Epithelial cell of proximal tubule (primary cell): ENCODE measurements around the gene OSTN. TPM values are rescaled to one million over a fixed set of nuclear protein-coding genes. Genes with fewer than 3 reads are reported as not detected.
"Not testable (repeated sequence)": the region's sequence is repeated elsewhere in the genome, so short reads cannot be mapped to it uniquely, and the experiment has no call there.

ENCODE experiments used
- DNase-seq: peaks from one replicate; pipeline ENCODE4 v3.0.0-alpha.2; 2011; ENCODE audit warnings: low read depth
- H3K4me3 ChIP-seq: 2 replicates; pipeline ENCODE4 v1.5.1; 2011; ENCODE audit warnings: low read depth, mild to moderate bottlenecking, low read length
- CTCF ChIP-seq: conservative IDR thresholded peaks from 2 replicates; pipeline ENCODE4 v1.5.1; 2012; ENCODE audit warnings: low read depth, mild to moderate bottlenecking, low read length
- total RNA-seq: library from RNA; depleted of rRNA; stranded (reverse); fragments of >200 nt; gene quantifications from 2 replicates; pipeline ENCODE4 v1.2.3, GENCODE V29; 2015

The OSTN gene
- total RNA-seq, 1 donor from 2014 or later: not detected

GRCh38 chr3:191169566-191169965 is 29.5 kb upstream of the OSTN start:
- TF ChIP-seq CTCF: no peak
- no peak for DNase-seq

GRCh38 chr3:191170097-191170496 is 28.9 kb upstream of the OSTN start:
- DNase-seq: no peak
- TF ChIP-seq CTCF: no peak
- no peak overlapping the region for H3K4me3 ChIP-seq

More at GRCh38 chr3:191169566-191169965, 29.5 kb upstream of the OSTN start:
- no peak overlapping the region for H3K4me3 ChIP-seq

GRCh38 chr3:191175102-191175501 is 23.9 kb upstream of the OSTN start:
- DNase-seq: no peak

GRCh38 chr3:191176038-191176785 is 22.8 kb upstream of the OSTN start:
- H3K4me3 ChIP-seq: no peak overlapping the region
- TF ChIP-seq CTCF: no peak
- DNase-seq: no peak

More at GRCh38 chr3:191175102-191175501, 23.9 kb upstream of the OSTN start:
- TF ChIP-seq CTCF: no peak
- H3K4me3 ChIP-seq: no peak overlapping the region

GRCh38 chr3:191185382-191185781 is 13.7 kb upstream of the OSTN start:
- not testable (repeated sequence) for H3K4me3 ChIP-seq, DNase-seq

- DNase-seq, H3K4me3 ChIP-seq: not testable (repeated sequence)
Measured at GRCh38 chr3:191188246-191188645, 10.8 kb upstream of the OSTN start.

- H3K4me3 ChIP-seq, DNase-seq: not testable (repeated sequence)
Measured at GRCh38 chr3:191192270-191192669, 6.8 kb upstream of the OSTN start.

GRCh38 chr3:191192941-191193340 is 6.1 kb upstream of the OSTN start:
- no peak overlapping the region for H3K4me3 ChIP-seq
- no peak for DNase-seq
- no peak for TF ChIP-seq CTCF
